ENCODE results near the gene RERGL.
"Not testable (repeated sequence)": the region's sequence is repeated elsewhere in the genome, so short reads cannot be mapped to it uniquely, and the experiment has no call there.

The RERGL gene

DNA sequence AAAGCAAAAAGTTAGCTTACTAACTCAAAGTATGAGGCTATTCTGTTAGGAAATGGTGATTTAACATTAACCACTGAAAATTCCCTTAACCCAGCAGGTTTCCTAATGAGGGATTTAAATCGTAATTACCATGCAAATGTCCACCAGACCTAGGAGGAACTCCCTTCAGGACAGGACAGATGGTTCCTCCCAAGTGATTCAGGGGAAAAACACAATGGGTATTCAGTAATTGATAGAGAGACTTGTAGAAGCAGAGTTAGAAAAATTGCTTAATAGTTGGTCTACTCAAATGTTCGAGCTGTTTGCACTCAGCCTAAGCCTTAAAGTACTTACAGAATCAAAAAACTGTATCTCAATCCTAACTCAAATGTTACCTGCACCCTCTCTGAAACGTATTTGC lies 21.6 kb downstream of the RERGL start:
- Histone ChIP-seq H3K9ac (ENCODE audit: low read depth, low read length) (no peak overlapping the region), H3K36me3 (ENCODE audit: insufficient read depth, low read length) (no peaks in the 10 kb centered on the region), H3K4me1 (ENCODE audit: insufficient read depth, low read length) (0 out of 2 replicates have a peak, but pooled peaks cover 6% of the 10 kb centered on the region), H3K9me3 (ENCODE audit: control insufficient read depth, insufficient read depth, low read length) (no peaks in the 10 kb centered on the region)

GRCh38 chr12:18066666-18067065 lies 23.3 kb downstream of the RERGL start:
- Histone ChIP-seq H3K9ac (ENCODE audit: low read depth, low read length) (no peak overlapping the region), H3K4me1 (ENCODE audit: insufficient read depth, low read length) (0 out of 2 replicates have a peak, but pooled peaks cover 6% of the 10 kb centered on the region), H3K36me3 (ENCODE audit: insufficient read depth, low read length) (no peaks in the 10 kb centered on the region), H3K9me3 (ENCODE audit: control insufficient read depth, insufficient read depth, low read length) (no peaks in the 10 kb centered on the region; the same call in 1 of the 2 replicates)

DNA sequence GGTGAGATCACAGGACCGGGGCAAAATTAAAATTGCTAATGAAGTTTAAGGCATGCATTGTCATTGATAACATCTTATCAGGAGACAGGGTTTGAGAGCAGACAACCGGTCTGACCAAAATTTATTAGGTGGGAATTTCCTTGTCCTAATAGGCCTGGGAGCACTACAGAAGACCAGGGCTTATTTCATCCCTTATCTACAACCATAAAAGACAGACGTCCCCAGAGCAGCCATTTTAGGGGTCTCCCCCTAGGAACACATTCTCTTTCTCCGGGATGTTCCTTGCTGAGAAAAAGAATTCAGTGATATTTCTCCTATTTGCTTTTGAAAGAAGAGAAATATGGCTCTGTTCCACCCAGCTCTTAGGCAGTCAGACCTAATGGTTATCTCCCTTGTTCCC lies 27.1 kb downstream of the RERGL start:
- not testable (repeated sequence) for H3K36me3 ChIP-seq (ENCODE audit: insufficient read depth, low read length); H3K9ac ChIP-seq (ENCODE audit: low read depth, low read length); H3K9me3 ChIP-seq (ENCODE audit: control insufficient read depth, insufficient read depth, low read length); H3K4me1 ChIP-seq (ENCODE audit: insufficient read depth, low read length)

GRCh38 chr12:18057051-18057450 lies 32.9 kb downstream of the RERGL start:
- H3K36me3 ChIP-seq (ENCODE audit: insufficient read depth, low read length): no peaks in the 10 kb centered on the region
- H3K9ac ChIP-seq (ENCODE audit: low read depth, low read length): no peak overlapping the region
- no peaks in the 10 kb centered on the region for H3K4me1 ChIP-seq (ENCODE audit: insufficient read depth, low read length)
- no peaks in the 10 kb centered on the region for H3K9me3 ChIP-seq (ENCODE audit: control insufficient read depth, insufficient read depth, low read length)

- Histone ChIP-seq H3K9ac (ENCODE audit: low read depth, low read length) (no peak overlapping the region), H3K36me3 (ENCODE audit: insufficient read depth, low read length) (no peaks in the 10 kb centered on the region), H3K4me1 (ENCODE audit: insufficient read depth, low read length) (no peaks in the 10 kb centered on the region), H3K9me3 (ENCODE audit: control insufficient read depth, insufficient read depth, low read length) (no peaks in the 10 kb centered on the region)
Observed at GRCh38 chr12:18054925-18055619, 34.9 kb downstream of the RERGL start.

- Histone ChIP-seq H3K9me3 (ENCODE audit: control insufficient read depth, insufficient read depth, low read length) (no peaks in the 10 kb centered on the region), H3K36me3 (ENCODE audit: insufficient read depth, low read length) (no peaks in the 10 kb centered on the region), H3K4me1 (ENCODE audit: insufficient read depth, low read length) (no peaks in the 10 kb centered on the region), H3K9ac (ENCODE audit: low read depth, low read length) (no peak overlapping the region)
Observed at GRCh38 chr12:18045446-18045992, 44.5 kb downstream of the RERGL start.

- not testable (repeated sequence) for H3K4me1 ChIP-seq (ENCODE audit: insufficient read depth, low read length); H3K9me3 ChIP-seq (ENCODE audit: control insufficient read depth, insufficient read depth, low read length); H3K36me3 ChIP-seq (ENCODE audit: insufficient read depth, low read length); H3K9ac ChIP-seq (ENCODE audit: low read depth, low read length)
Observed at GRCh38 chr12:18040060-18040742, 49.8 kb downstream of the RERGL start.

Data from ES-I3 (cell line).